GM23338 (cell line): ENCODE data around the gene SGO2. TPM values are rescaled to one million over a fixed set of nuclear protein-coding genes. Genes with fewer than 3 reads are reported as not detected.

Experiments used
- ATAC-seq: fragments of 200-7000 bp; cut with Tn5 transposase; 3 replicates; pipeline ENCODE4 v1.9.1; 2020
- DNase-seq: peaks from one replicate; pipeline ENCODE4 v3.0.0-alpha.2; 2015; ENCODE audit warnings: low spot score
- H2AFZ ChIP-seq: fragments of 200-600 bp; sonication (generic); 2 replicates; pipeline ENCODE4 v1.8.0; 2016; ENCODE audit warnings: antibody characterized with exemption, mild to moderate bottlenecking, moderate library complexity
- H3F3A ChIP-seq: fragments of 200-600 bp; sonication (generic); replicated peaks from 2 replicates; pipeline ENCODE4 v1.8.0; 2017; ENCODE audit warnings: antibody characterized with exemption, mixed run types, low read depth
- H3K27ac ChIP-seq: fragments of 200-600 bp; sonication (generic); 2 replicates; pipeline ENCODE4 v1.6.1; 2016; ENCODE audit warnings: low read depth
- H3K27me3 ChIP-seq: fragments of 200-600 bp; sonication (generic); 2 replicates; pipeline ENCODE4 v1.8.0; 2016; ENCODE audit warnings: mild to moderate bottlenecking, mixed run types, moderate library complexity; ENCODE audit not compliant: insufficient read depth
- H3K36me3 ChIP-seq: fragments of 200-600 bp; sonication (generic); 2 replicates; pipeline ENCODE4 v1.8.0; 2016; ENCODE audit warnings: mild to moderate bottlenecking; ENCODE audit not compliant: insufficient read depth
- H3K4me1 ChIP-seq: fragments of 200-600 bp; sonication (generic); 2 replicates; pipeline ENCODE4 v1.8.0; 2016; ENCODE audit warnings: mild to moderate bottlenecking, moderate library complexity; ENCODE audit not compliant: insufficient read depth
- H3K4me2 ChIP-seq: fragments of 200-600 bp; sonication (generic); 2 replicates; pipeline ENCODE4 v1.7.1; 2017; ENCODE audit warnings: mixed run types
- H3K4me3 ChIP-seq: fragments of 200-600 bp; sonication (generic); 2 replicates; pipeline ENCODE4 v1.6.1; 2016; ENCODE audit warnings: mixed run types
- H3K79me2 ChIP-seq: fragments of 200-600 bp; sonication (generic); replicated peaks from 2 replicates; pipeline ENCODE4 v1.8.0; 2017; ENCODE audit warnings: mild to moderate bottlenecking; ENCODE audit not compliant: insufficient read depth
- H3K9me2 ChIP-seq: fragments of 200-600 bp; sonication (generic); 2 replicates; pipeline ENCODE4 v1.8.0; 2017; ENCODE audit not compliant: insufficient read depth
- H4K20me1 ChIP-seq: fragments of 200-600 bp; sonication (generic); replicated peaks from 2 replicates; pipeline ENCODE4 v1.8.0; 2017; ENCODE audit warnings: mild to moderate bottlenecking; ENCODE audit not compliant: insufficient read depth
- H3K27ac Mint-ChIP-seq: 2 replicates; pipeline ENCODE4 v1.8.0; 2020; ENCODE audit warnings: inconsistent platforms, mild to moderate bottlenecking, moderate library complexity, mixed read lengths
- H3K27me3 Mint-ChIP-seq: 3 replicates; pipeline ENCODE4 v1.8.0; 2022; ENCODE audit warnings: low read depth, mild to moderate bottlenecking, moderate library complexity, mixed read lengths, inconsistent platforms; ENCODE audit not compliant: insufficient read depth, poor library complexity
- H3K36me3 Mint-ChIP-seq: 3 replicates; pipeline ENCODE4 v1.8.0; 2021; ENCODE audit warnings: low read depth, mild to moderate bottlenecking, inconsistent platforms, moderate library complexity, mixed read lengths
- H3K4me1 Mint-ChIP-seq: 3 replicates; pipeline ENCODE4 v1.8.0; 2020; ENCODE audit warnings: mild to moderate bottlenecking, inconsistent platforms, mixed read lengths
- H3K4me3 Mint-ChIP-seq: 3 replicates; pipeline ENCODE4 v1.8.0; 2021; ENCODE audit warnings: moderate library complexity, mild to moderate bottlenecking, inconsistent platforms, mixed read lengths
- H3K9me3 Mint-ChIP-seq: 3 replicates; pipeline ENCODE4 v1.8.0; 2020; ENCODE audit warnings: moderate library complexity, mild to moderate bottlenecking, inconsistent platforms, mixed read lengths
- ETS1 ChIP-seq: IDR thresholded peaks from 2 replicates; pipeline ENCODE4 v1.6.1; 2016; ENCODE audit warnings: antibody characterized with exemption
- EZH2 ChIP-seq: fragments of 200-600 bp; sonication (generic); IDR thresholded peaks from one replicate; pipeline ENCODE4 v1.8.0; 2017; ENCODE audit warnings: antibody characterized with exemption, mild to moderate bottlenecking, low read depth; ENCODE audit not compliant: unreplicated experiment
- EZH2phosphoT487 ChIP-seq: fragments of 200-600 bp; sonication (generic); IDR thresholded peaks from one replicate; pipeline ENCODE4 v1.8.1; 2018; ENCODE audit warnings: antibody characterized with exemption; ENCODE audit not compliant: unreplicated experiment
- JUNB ChIP-seq: IDR thresholded peaks from one replicate; pipeline ENCODE4 v1.6.1; 2016; ENCODE audit warnings: antibody characterized with exemption; ENCODE audit not compliant: unreplicated experiment
- POLR2AphosphoS5 ChIP-seq: IDR thresholded peaks from 2 replicates; pipeline ENCODE4 v1.6.1; 2016; ENCODE audit warnings: antibody characterized with exemption, low read depth
- REST ChIP-seq: IDR thresholded peaks from one replicate; pipeline ENCODE4 v1.6.1; 2018; ENCODE audit warnings: antibody characterized with exemption; ENCODE audit not compliant: unreplicated experiment
- STAT1 ChIP-seq: IDR thresholded peaks from one replicate; pipeline ENCODE4 v1.6.1; 2016; ENCODE audit warnings: antibody characterized with exemption; ENCODE audit not compliant: unreplicated experiment
- ZNF114 ChIP-seq: fragments of 250-450 bp; sonication (Bioruptor Pico); IDR thresholded peaks from 2 replicates; pipeline ENCODE4 v1.5.0; 2020; ENCODE audit warnings: mild to moderate bottlenecking, moderate library complexity
- ZNF331 ChIP-seq: fragments of 250-450 bp; sonication (Bioruptor Pico); IDR thresholded peaks from 2 replicates; pipeline ENCODE4 v1.5.0; 2020; ENCODE audit warnings: low read depth, mild to moderate bottlenecking, moderate library complexity
- ZNF462 ChIP-seq: fragments of 250-450 bp; sonication (Bioruptor Pico); IDR thresholded peaks from 2 replicates; pipeline ENCODE4 v1.5.0; 2020; ENCODE audit warnings: mild to moderate bottlenecking, moderate library complexity
- polyA plus RNA-seq: library from polyadenylated mRNA; unstranded; fragments of >200 nt; fragmentation: Nextera tagmentation; extraction: Ambion mirVana; gene quantifications from 2 replicates; pipeline ENCODE4 v1.2.1, GENCODE V29; 2016
- total RNA-seq: library from RNA; depleted of rRNA; stranded (reverse); fragments of >200 nt; shearing (Covaris generic); gene quantifications from 2 replicates; pipeline ENCODE4 v1.2.3, GENCODE V29; 2014

Gene SGO2
- total and polyA plus RNA-seq, 2 experiments from 2014 or later, result 32.6 to 47.7 TPM

DNA sequence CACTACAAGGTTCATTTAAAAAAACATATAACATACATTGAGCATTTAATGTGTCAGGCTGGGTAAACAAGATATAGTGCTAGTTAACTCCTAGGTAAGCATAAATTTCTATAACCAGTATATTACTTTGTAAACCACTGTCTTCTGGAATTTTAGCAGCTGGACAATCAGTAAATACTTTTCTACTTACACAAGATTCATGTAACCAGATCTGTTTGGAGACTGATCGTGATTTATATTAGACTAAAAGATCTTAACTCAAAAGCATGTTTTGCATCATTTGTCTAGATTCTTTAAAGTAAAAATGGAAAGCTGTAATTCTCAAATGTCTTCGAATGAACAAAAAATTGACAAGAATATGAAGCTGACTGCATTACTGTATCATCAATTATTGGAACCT lies 941 bp upstream of the SGO2 start:
- Histone ChIP-seq H3K4me1 (peaks cover 12% of the 10 kb centered on the region), H3K27ac (no peak overlapping the region), H3K4me2 (peak overlapping the region; percentile 91), H3K36me3 (no peaks in the 10 kb centered on the region), H3K4me3 (peak overlapping the region; percentile 94; the same call in 1 of the 2 replicates), H3F3A (0 out of 2 replicates have a peak, but pooled peaks cover 2% of the 10 kb centered on the region), H3K27me3 (no peaks in the 10 kb centered on the region), H3K9me2 (no peaks in the 10 kb centered on the region), H2AFZ (no peak overlapping the region), H3K79me2 (peaks cover 37% of the 10 kb centered on the region), H4K20me1 (peaks cover 8% of the 10 kb centered on the region; the same call in 1 of the 2 replicates)
- peaks cover 7% of the 10 kb centered on the region; the same call in 1 of the 3 replicates for H3K4me1 Mint-ChIP-seq
- no peak overlapping the region for H3K27ac Mint-ChIP-seq
- H3K9me3 Mint-ChIP-seq, result no peaks in the 10 kb centered on the region
- H3K36me3 Mint-ChIP-seq, result no peaks in the 10 kb centered on the region
- H3K4me3 Mint-ChIP-seq, result no peak overlapping the region
- TF ChIP-seq ZNF114 (CRISPR knock-in tag) (no peak), JUNB (no peak), ZNF331 (no peak), POLR2AphosphoS5 (no peak), ETS1 (no peak), EZH2phosphoT487 (no peak), ZNF462 (CRISPR knock-in tag) (no peak), STAT1 (no peak), REST (no peak), EZH2 (no peak)
- ATAC-seq (no peak), DNase-seq (no peak)
- no peaks in the 10 kb centered on the region for H3K27me3 Mint-ChIP-seq
